Upper lobe of left lung (tissue), 4 donors: ENCODE results near the gene DHX8.

Experiments used
- POLR2A ChIP-seq, 4 donors: fragments of 450-650 bp; IDR thresholded peaks; one replicate each; pipeline ENCODE4 v1.5.1; 2016 to 2017; ENCODE audit warnings: antibody characterized with exemption in 4 of 4, mild to moderate bottlenecking in 2 of 4
- TF ChIP-seq, protein P1 (sequence below), 6 experiments: fragments of 450-650 bp in 4 of 6; fragments of 200-600 bp in 2 of 6; sonication (generic) in 2 of 6; IDR thresholded peaks; one replicate each; pipeline ENCODE4 v1.5.1; 2016 to 2019; ENCODE audit warnings: antibody characterized with exemption in 6 of 6

DNA sequence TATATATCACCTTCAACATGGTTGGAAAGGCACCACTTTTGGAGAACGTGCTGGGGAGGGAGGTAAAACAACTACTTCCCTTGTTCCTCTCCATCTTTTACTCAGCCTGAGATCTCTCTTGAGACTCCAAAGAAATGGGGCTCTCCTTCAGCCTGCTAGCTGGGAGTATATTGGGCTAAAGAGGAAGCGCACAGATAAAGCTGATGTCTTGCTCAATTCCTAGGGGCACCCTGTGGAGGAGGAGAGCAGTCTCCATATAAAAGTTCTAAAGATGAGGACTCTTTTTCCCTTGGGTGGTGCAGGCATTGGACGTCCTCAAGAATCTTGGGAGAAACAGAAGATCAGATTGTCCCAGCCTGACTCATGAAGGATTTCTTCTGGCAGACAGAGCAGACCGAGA is 67.0 kb downstream of the DHX8 start:
- TF ChIP-seq, protein P1, sequence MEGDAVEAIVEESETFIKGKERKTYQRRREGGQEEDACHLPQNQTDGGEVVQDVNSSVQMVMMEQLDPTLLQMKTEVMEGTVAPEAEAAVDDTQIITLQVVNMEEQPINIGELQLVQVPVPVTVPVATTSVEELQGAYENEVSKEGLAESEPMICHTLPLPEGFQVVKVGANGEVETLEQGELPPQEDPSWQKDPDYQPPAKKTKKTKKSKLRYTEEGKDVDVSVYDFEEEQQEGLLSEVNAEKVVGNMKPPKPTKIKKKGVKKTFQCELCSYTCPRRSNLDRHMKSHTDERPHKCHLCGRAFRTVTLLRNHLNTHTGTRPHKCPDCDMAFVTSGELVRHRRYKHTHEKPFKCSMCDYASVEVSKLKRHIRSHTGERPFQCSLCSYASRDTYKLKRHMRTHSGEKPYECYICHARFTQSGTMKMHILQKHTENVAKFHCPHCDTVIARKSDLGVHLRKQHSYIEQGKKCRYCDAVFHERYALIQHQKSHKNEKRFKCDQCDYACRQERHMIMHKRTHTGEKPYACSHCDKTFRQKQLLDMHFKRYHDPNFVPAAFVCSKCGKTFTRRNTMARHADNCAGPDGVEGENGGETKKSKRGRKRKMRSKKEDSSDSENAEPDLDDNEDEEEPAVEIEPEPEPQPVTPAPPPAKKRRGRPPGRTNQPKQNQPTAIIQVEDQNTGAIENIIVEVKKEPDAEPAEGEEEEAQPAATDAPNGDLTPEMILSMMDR (IDR thresholded peaks at IDR 0.05): no peak
- no peak for TF ChIP-seq POLR2A (IDR thresholded peaks at IDR 0.05)
